Osteocyte (in vitro differentiated cells): ENCODE data around the gene FARS2. TPM values are rescaled to one million over a fixed set of nuclear protein-coding genes. Genes with fewer than 3 reads are reported as not detected.

Experiments used
- DNase-seq: peaks from one replicate; pipeline ENCODE4 v3.0.0; 2021; ENCODE audit warnings: mixed read lengths; ENCODE audit not compliant: unreplicated experiment; ENCODE audit errors: extremely low spot score
- H3K27ac Mint-ChIP-seq: one replicate; pipeline ENCODE4 v1.8.0; 2021; ENCODE audit warnings: mild to moderate bottlenecking, mixed read lengths; ENCODE audit not compliant: unreplicated experiment
- H3K27me3 Mint-ChIP-seq: one replicate; pipeline ENCODE4 v1.8.0; 2021; ENCODE audit warnings: mixed read lengths; ENCODE audit not compliant: unreplicated experiment
- H3K36me3 Mint-ChIP-seq: one replicate; pipeline ENCODE4 v1.8.0; 2021; ENCODE audit warnings: mixed read lengths; ENCODE audit not compliant: unreplicated experiment
- H3K4me1 Mint-ChIP-seq: one replicate; pipeline ENCODE4 v1.8.0; 2021; ENCODE audit warnings: mixed read lengths; ENCODE audit not compliant: unreplicated experiment
- H3K4me3 Mint-ChIP-seq: one replicate; pipeline ENCODE4 v1.8.0; 2021; ENCODE audit warnings: mild to moderate bottlenecking, moderate library complexity, mixed read lengths; ENCODE audit not compliant: unreplicated experiment
- H3K9me3 Mint-ChIP-seq: one replicate; pipeline ENCODE4 v1.8.0; 2021; ENCODE audit warnings: mixed read lengths; ENCODE audit not compliant: unreplicated experiment
- total RNA-seq: library from RNA; stranded (reverse); gene quantifications from 2 replicates; pipeline ENCODE4 v1.2.1, GENCODE V29; 2021
- TF ChIP-seq, protein P1 (sequence below): fragments of 200-600 bp; sonication (generic); IDR thresholded peaks from 2 replicates; pipeline ENCODE4 v1.5.0; 2021; ENCODE audit warnings: antibody characterized with exemption, mild to moderate bottlenecking, moderate library complexity

The FARS2 gene
- total RNA-seq, 1 donor from 2014 or later: 17.4 TPM

DNA sequence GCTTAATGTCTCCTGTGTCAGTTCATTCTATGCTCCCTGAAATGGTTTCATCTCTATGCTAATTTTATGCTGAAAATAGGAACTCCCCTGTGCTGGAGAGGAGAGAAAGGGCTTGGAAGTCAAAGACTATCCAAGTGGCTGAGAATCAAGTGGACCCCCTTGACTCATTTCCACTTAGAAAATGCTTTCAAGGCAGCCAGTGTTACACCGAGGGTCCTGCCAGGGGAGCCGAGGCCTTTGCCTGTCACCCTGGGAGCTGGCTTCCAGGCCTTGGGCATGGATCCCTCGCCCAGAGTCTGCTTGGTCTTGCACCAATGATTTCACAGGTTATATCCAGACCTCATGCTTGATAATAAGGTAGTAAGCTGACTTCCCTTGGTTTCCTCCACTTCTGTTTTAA, 402.8 kb downstream of the FARS2 start:
- TF ChIP-seq, protein P1, sequence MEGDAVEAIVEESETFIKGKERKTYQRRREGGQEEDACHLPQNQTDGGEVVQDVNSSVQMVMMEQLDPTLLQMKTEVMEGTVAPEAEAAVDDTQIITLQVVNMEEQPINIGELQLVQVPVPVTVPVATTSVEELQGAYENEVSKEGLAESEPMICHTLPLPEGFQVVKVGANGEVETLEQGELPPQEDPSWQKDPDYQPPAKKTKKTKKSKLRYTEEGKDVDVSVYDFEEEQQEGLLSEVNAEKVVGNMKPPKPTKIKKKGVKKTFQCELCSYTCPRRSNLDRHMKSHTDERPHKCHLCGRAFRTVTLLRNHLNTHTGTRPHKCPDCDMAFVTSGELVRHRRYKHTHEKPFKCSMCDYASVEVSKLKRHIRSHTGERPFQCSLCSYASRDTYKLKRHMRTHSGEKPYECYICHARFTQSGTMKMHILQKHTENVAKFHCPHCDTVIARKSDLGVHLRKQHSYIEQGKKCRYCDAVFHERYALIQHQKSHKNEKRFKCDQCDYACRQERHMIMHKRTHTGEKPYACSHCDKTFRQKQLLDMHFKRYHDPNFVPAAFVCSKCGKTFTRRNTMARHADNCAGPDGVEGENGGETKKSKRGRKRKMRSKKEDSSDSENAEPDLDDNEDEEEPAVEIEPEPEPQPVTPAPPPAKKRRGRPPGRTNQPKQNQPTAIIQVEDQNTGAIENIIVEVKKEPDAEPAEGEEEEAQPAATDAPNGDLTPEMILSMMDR: no peak
- Mint-ChIP-seq H3K27me3 (no peaks in the 10 kb centered on the region), H3K27ac (no peak overlapping the region), H3K4me1 (no peaks in the 10 kb centered on the region), H3K4me3 (no peak overlapping the region), H3K9me3 (no peaks in the 10 kb centered on the region), H3K36me3 (no peaks in the 10 kb centered on the region)
- DNase-seq: no peak

DNA sequence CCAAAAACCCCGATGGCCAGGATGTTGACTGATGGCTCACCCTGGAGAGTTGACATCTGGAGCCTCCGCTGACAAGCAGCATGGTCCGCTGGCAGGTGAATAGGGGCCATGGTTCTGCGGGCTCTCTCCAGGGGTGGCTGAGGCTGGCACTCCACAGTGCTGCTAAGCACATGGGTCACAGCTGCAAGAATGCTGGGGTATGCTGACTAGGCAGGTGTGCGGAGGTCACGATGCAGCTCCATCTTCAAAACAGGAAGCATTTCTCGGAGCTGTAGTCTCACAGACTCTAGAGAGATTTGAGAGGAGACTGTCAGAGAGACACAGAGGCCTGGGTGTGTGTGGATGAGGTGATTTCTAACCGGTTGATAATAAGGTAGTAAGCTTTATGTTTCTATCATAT, 403.9 kb downstream of the FARS2 start:
- Mint-ChIP-seq H3K4me1 (no peaks in the 10 kb centered on the region), H3K9me3 (no peaks in the 10 kb centered on the region), H3K4me3 (no peak overlapping the region), H3K27me3 (no peaks in the 10 kb centered on the region), H3K27ac (no peak overlapping the region), H3K36me3 (no peaks in the 10 kb centered on the region)
- DNase-seq: no peak
- TF ChIP-seq, protein P1: no peak

DNA sequence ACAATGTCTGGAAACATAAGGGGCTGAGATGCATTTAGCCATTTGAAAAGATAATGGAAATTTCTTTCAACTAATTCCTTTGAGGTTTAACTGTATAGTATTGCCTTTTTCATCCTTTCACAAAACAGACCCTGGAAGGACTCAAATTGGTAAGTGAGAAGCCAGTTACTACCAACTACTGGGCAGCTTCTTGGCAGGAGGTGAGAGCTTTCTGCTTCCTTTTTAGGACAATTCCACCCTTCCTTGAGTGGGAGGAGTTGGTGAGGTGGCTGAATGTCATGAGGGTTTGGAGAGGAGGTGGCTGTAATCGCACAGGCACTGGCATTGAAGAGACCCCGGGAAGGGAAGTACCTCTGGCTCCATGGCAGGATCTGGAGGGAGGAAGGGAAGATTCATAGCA, 404.4 kb downstream of the FARS2 start:
- no peak for DNase-seq
- H3K27me3 Mint-ChIP-seq: no peaks in the 10 kb centered on the region
- no peak overlapping the region for H3K27ac Mint-ChIP-seq
- H3K4me1 Mint-ChIP-seq: no peaks in the 10 kb centered on the region
- H3K36me3 Mint-ChIP-seq: no peaks in the 10 kb centered on the region
- TF ChIP-seq, protein P1: no peak
- no peaks in the 10 kb centered on the region for H3K9me3 Mint-ChIP-seq
- H3K4me3 Mint-ChIP-seq: no peak overlapping the region

DNA sequence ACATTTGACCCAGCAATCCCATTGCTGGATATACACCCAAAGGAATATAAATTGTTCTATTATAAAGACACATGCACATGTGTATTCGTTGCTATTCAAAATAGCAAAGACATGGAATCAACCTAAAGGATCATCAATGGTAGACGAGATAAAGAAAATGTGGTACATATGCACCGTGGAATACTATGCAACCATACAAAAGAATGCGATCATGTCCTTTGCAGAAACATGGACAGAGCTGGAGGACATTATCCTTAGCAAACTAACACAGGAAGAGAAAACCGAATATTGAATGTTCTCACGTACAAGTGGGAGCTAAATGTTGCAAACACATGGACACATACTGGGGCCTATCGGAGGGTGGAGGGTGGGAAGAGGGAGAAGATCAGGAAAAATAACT, 405.4 kb downstream of the FARS2 start:
- TF ChIP-seq, protein P1: no peak
- Mint-ChIP-seq H3K9me3 (no peaks in the 10 kb centered on the region), H3K36me3 (no peaks in the 10 kb centered on the region), H3K27ac (no peak overlapping the region), H3K4me1 (peaks cover 2% of the 10 kb centered on the region), H3K27me3 (no peaks in the 10 kb centered on the region), H3K4me3 (no peak overlapping the region)
- no peak for DNase-seq

DNA sequence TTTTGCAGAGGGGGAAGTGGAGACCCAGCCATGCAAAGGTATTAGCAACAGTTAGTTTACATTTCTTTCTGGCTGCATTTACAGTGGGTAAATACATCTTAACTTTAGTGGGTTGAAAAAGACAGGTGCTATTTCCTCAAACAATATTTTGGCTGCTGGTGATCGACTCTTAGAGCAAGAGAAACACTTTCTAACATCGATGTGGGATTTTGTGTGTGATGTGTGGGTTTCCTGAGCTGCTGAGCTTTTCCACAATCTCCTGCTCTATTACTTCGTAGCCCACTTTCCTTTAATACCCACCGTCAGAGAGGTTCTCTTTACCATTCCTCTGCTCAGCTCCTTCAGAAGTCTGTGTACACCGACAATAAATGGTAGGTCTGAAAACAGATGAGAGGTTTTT, 406.4 kb downstream of the FARS2 start:
- no peak overlapping the region for H3K4me3 Mint-ChIP-seq
- no peaks in the 10 kb centered on the region for H3K9me3 Mint-ChIP-seq
- TF ChIP-seq, protein P1: no peak
- no peak overlapping the region for H3K27ac Mint-ChIP-seq
- no peaks in the 10 kb centered on the region for H3K36me3 Mint-ChIP-seq
- DNase-seq: no peak
- H3K27me3 Mint-ChIP-seq: no peaks in the 10 kb centered on the region
- peaks cover 11% of the 10 kb centered on the region for H3K4me1 Mint-ChIP-seq
